WTC11 (cell line): Measurements from ENCODE around the gene MYO18A. TPM values are rescaled to one million over a fixed set of nuclear protein-coding genes. Genes with fewer than 3 reads are reported as not detected.

Experiments
- ATAC-seq: fragments of 200-7000 bp; cut with Tn5 transposase; 2 replicates; pipeline ENCODE4 v1.10.0; 2021; ENCODE audit warnings: mild to moderate bottlenecking, moderate library complexity
- CTCF ChIA-PET: fragments of 300-600 bp; sonication (Branson Sonifier 250); formaldehyde crosslinking; loops from one replicate; lab custom pipeline; 2021; ENCODE audit warnings: antibody characterized with exemption; lab: Charles Lee
- POLR2A ChIA-PET: fragments of 350-600 bp; sonication (Branson Sonifier 250); formaldehyde crosslinking; loops from one replicate; lab custom pipeline; 2021; ENCODE audit warnings: antibody characterized with exemption; lab: Charles Lee
- DNase-seq: peaks from one replicate; pipeline ENCODE4 v3.0.0; 2021; ENCODE audit warnings: low spot score
- H3K27ac Mint-ChIP-seq: 2 replicates; pipeline ENCODE4 v1.8.0; 2021; ENCODE audit warnings: mixed read lengths
- H3K27me3 Mint-ChIP-seq: 2 replicates; pipeline ENCODE4 v1.8.0; 2021; ENCODE audit warnings: low read depth, mild to moderate bottlenecking, moderate library complexity, mixed read lengths
- H3K36me3 Mint-ChIP-seq: 2 replicates; pipeline ENCODE4 v1.8.0; 2021; ENCODE audit warnings: mixed read lengths
- H3K4me1 Mint-ChIP-seq: 2 replicates; pipeline ENCODE4 v1.8.0; 2022; ENCODE audit warnings: mixed read lengths
- H3K4me3 Mint-ChIP-seq: 2 replicates; pipeline ENCODE4 v1.8.0; 2021; ENCODE audit warnings: mild to moderate bottlenecking, moderate library complexity, mixed read lengths
- H3K9me3 Mint-ChIP-seq: 2 replicates; pipeline ENCODE4 v1.8.0; 2021; ENCODE audit warnings: mixed read lengths
- ATF1 ChIP-seq: sonication (generic); formaldehyde crosslinking; IDR thresholded peaks from 2 replicates; pipeline ENCODE4 v1.8.1; 2023; ENCODE audit warnings: mild to moderate bottlenecking, moderate library complexity, missing genetic modification reagents
- ETV6 ChIP-seq: sonication (generic); formaldehyde crosslinking; IDR thresholded peaks from 2 replicates; pipeline ENCODE4 v1.8.1; 2022; ENCODE audit warnings: mild to moderate bottlenecking, missing genetic modification reagents
- OVOL2 ChIP-seq: fragments of 250-450 bp; sonication (Bioruptor Pico); IDR thresholded peaks from 2 replicates; pipeline ENCODE4 v1.9.0; 2021; ENCODE audit warnings: mild to moderate bottlenecking, borderline replicate concordance
- SP1 ChIP-seq: sonication (generic); formaldehyde crosslinking; conservative IDR thresholded peaks from 2 replicates; pipeline ENCODE4 v1.8.1; 2022; ENCODE audit warnings: missing genetic modification reagents
- TCF7 ChIP-seq: sonication (generic); formaldehyde crosslinking; IDR thresholded peaks from 2 replicates; pipeline ENCODE4 v1.8.0; 2022; ENCODE audit warnings: mild to moderate bottlenecking, low read depth, missing genetic modification reagents, moderate library complexity
- ZBTB21 ChIP-seq: sonication (generic); formaldehyde crosslinking; IDR thresholded peaks from 2 replicates; pipeline ENCODE4 v1.8.1; 2023; ENCODE audit warnings: mild to moderate bottlenecking, missing genetic modification reagents, borderline replicate concordance
- ZNF423 ChIP-seq: fragments of 250-450 bp; sonication (Bioruptor Pico); IDR thresholded peaks from 2 replicates; pipeline ENCODE4 v2.1.2; 2022; ENCODE audit warnings: mild to moderate bottlenecking, moderate library complexity
- total RNA-seq: library from RNA; stranded (reverse); gene quantifications from 3 replicates; pipeline ENCODE4 v1.2.3, GENCODE V29; 2021
- TF ChIP-seq, protein P1 (sequence below): fragments of 250-450 bp; sonication (Bioruptor Pico); IDR thresholded peaks from 2 replicates; pipeline ENCODE4 v1.9.0; 2021; ENCODE audit warnings: mild to moderate bottlenecking, borderline replicate concordance
- TF ChIP-seq, protein P2 (sequence below): sonication (generic); formaldehyde crosslinking; IDR thresholded peaks from 2 replicates; pipeline ENCODE4 v1.8.1; 2023; ENCODE audit warnings: mild to moderate bottlenecking, missing genetic modification reagents, moderate library complexity
- TF ChIP-seq, protein P3 (sequence below): sonication (generic); formaldehyde crosslinking; IDR thresholded peaks from 2 replicates; pipeline ENCODE4 v1.8.0; 2023; ENCODE audit warnings: missing genetic modification reagents, mild to moderate bottlenecking, borderline replicate concordance
- TF ChIP-seq, protein P4 (sequence below): sonication (generic); formaldehyde crosslinking; IDR thresholded peaks from 2 replicates; pipeline ENCODE4 v1.8.0; 2023; ENCODE audit warnings: mild to moderate bottlenecking, missing genetic modification reagents

MYO18A gene
- total RNA-seq, 1 experiment from 2014 or later: 54.9 TPM

DNA sequence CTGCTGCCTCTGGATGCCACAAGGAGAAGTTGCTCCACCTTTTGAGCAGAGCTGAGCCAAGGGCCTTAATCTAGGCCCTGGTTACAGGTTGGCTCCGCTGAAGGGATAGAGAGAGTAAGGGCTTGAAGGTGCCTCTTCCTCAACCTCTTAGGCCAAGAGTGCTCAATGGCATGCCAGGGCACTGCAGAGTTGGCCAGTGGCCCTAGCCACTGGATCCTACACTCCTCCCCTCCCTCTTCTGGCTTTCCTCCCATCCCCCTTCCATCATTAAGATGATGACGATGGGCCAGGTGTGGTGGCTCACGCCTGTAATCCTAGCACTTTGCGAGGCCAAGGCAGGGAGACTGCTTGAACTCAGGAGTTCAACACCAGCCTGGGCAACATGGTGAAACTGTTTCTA is 50.5 kb downstream of the MYO18A start (continued):
- TF ChIP-seq, protein P1, sequence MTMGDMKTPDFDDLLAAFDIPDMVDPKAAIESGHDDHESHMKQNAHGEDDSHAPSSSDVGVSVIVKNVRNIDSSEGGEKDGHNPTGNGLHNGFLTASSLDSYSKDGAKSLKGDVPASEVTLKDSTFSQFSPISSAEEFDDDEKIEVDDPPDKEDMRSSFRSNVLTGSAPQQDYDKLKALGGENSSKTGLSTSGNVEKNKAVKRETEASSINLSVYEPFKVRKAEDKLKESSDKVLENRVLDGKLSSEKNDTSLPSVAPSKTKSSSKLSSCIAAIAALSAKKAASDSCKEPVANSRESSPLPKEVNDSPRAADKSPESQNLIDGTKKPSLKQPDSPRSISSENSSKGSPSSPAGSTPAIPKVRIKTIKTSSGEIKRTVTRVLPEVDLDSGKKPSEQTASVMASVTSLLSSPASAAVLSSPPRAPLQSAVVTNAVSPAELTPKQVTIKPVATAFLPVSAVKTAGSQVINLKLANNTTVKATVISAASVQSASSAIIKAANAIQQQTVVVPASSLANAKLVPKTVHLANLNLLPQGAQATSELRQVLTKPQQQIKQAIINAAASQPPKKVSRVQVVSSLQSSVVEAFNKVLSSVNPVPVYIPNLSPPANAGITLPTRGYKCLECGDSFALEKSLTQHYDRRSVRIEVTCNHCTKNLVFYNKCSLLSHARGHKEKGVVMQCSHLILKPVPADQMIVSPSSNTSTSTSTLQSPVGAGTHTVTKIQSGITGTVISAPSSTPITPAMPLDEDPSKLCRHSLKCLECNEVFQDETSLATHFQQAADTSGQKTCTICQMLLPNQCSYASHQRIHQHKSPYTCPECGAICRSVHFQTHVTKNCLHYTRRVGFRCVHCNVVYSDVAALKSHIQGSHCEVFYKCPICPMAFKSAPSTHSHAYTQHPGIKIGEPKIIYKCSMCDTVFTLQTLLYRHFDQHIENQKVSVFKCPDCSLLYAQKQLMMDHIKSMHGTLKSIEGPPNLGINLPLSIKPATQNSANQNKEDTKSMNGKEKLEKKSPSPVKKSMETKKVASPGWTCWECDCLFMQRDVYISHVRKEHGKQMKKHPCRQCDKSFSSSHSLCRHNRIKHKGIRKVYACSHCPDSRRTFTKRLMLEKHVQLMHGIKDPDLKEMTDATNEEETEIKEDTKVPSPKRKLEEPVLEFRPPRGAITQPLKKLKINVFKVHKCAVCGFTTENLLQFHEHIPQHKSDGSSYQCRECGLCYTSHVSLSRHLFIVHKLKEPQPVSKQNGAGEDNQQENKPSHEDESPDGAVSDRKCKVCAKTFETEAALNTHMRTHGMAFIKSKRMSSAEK (CRISPR knock-in tag): no peak
- TF ChIP-seq ATF1: no peak
- no peak for TF ChIP-seq TCF7 (CRISPR knock-in tag)

DNA sequence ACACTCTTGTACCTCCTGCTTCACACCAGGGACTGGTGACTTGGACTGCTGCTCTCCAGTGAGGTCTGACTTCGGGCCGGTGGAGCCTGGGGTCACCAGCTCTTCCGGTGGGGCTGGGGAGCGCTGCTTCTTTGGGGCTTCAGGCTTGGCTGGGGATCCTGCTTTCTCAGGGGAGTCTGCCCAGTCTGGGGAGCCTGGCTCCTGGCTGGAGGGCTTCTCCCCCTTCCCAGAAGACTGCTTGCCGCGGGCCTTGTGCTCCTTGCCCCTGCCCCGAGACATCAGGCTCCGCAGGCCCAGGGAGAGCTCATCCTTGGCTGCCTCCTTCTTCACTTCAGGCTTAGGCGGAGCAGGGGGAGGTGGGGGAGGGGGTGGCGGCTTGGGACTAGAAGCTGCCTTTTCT is 52.4 kb downstream of the MYO18A start:
- ChIA-PET CTCF (interaction anchor here (0.6 to 9.1 kb wide), 12 partner anchors 10 to 176 kb away, joined by 3 to 269 read pairs (median 4); partner anchors contain the start of genes MYO18A and PHF12), POLR2A (interaction anchor here (0.7 to 1.3 kb wide), 2 partner anchors 21 to 87 kb away, joined by 4 read pairs; no protein-coding TSS in a partner anchor)
- Mint-ChIP-seq H3K27me3 (no peaks in the 10 kb centered on the region), H3K4me1 (peaks cover 16% of the 10 kb centered on the region), H3K4me3 (no peak overlapping the region)
- no peak for TF ChIP-seq OVOL2 (CRISPR knock-in tag)
- TF ChIP-seq ZBTB21 (CRISPR knock-in tag): no peak
- TF ChIP-seq ZNF423 (CRISPR knock-in tag): no peak
- TF ChIP-seq, protein P2, sequence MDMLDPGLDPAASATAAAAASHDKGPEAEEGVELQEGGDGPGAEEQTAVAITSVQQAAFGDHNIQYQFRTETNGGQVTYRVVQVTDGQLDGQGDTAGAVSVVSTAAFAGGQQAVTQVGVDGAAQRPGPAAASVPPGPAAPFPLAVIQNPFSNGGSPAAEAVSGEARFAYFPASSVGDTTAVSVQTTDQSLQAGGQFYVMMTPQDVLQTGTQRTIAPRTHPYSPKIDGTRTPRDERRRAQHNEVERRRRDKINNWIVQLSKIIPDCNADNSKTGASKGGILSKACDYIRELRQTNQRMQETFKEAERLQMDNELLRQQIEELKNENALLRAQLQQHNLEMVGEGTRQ: no peak
- TF ChIP-seq, protein P3, sequence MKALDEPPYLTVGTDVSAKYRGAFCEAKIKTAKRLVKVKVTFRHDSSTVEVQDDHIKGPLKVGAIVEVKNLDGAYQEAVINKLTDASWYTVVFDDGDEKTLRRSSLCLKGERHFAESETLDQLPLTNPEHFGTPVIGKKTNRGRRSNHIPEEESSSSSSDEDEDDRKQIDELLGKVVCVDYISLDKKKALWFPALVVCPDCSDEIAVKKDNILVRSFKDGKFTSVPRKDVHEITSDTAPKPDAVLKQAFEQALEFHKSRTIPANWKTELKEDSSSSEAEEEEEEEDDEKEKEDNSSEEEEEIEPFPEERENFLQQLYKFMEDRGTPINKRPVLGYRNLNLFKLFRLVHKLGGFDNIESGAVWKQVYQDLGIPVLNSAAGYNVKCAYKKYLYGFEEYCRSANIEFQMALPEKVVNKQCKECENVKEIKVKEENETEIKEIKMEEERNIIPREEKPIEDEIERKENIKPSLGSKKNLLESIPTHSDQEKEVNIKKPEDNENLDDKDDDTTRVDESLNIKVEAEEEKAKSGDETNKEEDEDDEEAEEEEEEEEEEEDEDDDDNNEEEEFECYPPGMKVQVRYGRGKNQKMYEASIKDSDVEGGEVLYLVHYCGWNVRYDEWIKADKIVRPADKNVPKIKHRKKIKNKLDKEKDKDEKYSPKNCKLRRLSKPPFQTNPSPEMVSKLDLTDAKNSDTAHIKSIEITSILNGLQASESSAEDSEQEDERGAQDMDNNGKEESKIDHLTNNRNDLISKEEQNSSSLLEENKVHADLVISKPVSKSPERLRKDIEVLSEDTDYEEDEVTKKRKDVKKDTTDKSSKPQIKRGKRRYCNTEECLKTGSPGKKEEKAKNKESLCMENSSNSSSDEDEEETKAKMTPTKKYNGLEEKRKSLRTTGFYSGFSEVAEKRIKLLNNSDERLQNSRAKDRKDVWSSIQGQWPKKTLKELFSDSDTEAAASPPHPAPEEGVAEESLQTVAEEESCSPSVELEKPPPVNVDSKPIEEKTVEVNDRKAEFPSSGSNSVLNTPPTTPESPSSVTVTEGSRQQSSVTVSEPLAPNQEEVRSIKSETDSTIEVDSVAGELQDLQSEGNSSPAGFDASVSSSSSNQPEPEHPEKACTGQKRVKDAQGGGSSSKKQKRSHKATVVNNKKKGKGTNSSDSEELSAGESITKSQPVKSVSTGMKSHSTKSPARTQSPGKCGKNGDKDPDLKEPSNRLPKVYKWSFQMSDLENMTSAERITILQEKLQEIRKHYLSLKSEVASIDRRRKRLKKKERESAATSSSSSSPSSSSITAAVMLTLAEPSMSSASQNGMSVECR (CRISPR knock-in tag): no peak
- TF ChIP-seq, protein P4, sequence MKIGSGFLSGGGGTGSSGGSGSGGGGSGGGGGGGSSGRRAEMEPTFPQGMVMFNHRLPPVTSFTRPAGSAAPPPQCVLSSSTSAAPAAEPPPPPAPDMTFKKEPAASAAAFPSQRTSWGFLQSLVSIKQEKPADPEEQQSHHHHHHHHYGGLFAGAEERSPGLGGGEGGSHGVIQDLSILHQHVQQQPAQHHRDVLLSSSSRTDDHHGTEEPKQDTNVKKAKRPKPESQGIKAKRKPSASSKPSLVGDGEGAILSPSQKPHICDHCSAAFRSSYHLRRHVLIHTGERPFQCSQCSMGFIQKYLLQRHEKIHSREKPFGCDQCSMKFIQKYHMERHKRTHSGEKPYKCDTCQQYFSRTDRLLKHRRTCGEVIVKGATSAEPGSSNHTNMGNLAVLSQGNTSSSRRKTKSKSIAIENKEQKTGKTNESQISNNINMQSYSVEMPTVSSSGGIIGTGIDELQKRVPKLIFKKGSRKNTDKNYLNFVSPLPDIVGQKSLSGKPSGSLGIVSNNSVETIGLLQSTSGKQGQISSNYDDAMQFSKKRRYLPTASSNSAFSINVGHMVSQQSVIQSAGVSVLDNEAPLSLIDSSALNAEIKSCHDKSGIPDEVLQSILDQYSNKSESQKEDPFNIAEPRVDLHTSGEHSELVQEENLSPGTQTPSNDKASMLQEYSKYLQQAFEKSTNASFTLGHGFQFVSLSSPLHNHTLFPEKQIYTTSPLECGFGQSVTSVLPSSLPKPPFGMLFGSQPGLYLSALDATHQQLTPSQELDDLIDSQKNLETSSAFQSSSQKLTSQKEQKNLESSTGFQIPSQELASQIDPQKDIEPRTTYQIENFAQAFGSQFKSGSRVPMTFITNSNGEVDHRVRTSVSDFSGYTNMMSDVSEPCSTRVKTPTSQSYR (CRISPR knock-in tag): no peak
- TF ChIP-seq SP1 (CRISPR knock-in tag): no peak
- no peak for TF ChIP-seq ETV6
- TF ChIP-seq, all 79 proteins: peak for 0
- no peaks in the 10 kb centered on the region for H3K9me3 Mint-ChIP-seq
- ATAC-seq: no peak
- no peak for DNase-seq
- no peak overlapping the region for H3K27ac Mint-ChIP-seq
- no peaks in the 10 kb centered on the region for H3K36me3 Mint-ChIP-seq
